Right lobe of liver (tissue), 6 donors: ENCODE results near the gene PDE7B. TPM values are rescaled to one million over a fixed set of nuclear protein-coding genes. Genes with fewer than 3 reads are reported as not detected.
A peak's percentile ranks its signal among the peaks of the same experiment; 100 is the strongest.

ENCODE experiments used
- ATAC-seq, 4 donors: fragments of 200-7000 bp; cut with Tn5 transposase; one replicate each; pipeline ENCODE4 v1.9.1; 2020; ENCODE audit warnings: mild to moderate bottlenecking in 4 of 4, moderate library complexity in 4 of 4
- DNase-seq, 3 donors: peaks; one replicate each; pipeline ENCODE4 v3.0.0-alpha.2; 2020
- H3K27ac ChIP-seq, 3 donors: fragments of 200-600 bp; one replicate each; pipeline ENCODE4 v1.8.0; 2022
- H3K27me3 ChIP-seq, 2 donors: fragments of 200-600 bp; one replicate each; pipeline ENCODE4 v1.8.0; 2022
- H3K36me3 ChIP-seq, 4 donors: fragments of 200-600 bp; sonication (generic) in 1 of 4; one replicate each; pipeline versions ENCODE4 v1.5.1 to v1.8.0; 2017 to 2022; ENCODE audit warnings: control low read depth in 1 of 4
- H3K4me1 ChIP-seq, 4 donors: fragments of 200-600 bp; sonication (generic) in 1 of 4; one replicate each; pipeline versions ENCODE4 v1.5.1 to v1.8.0; 2017 to 2022; ENCODE audit warnings: control low read depth in 1 of 4
- H3K4me3 ChIP-seq, 3 donors: fragments of 200-600 bp; one replicate each; pipeline ENCODE4 v1.8.0; 2022
- H3K9me3 ChIP-seq, 4 donors: fragments of 200-600 bp; sonication (generic) in 1 of 4; one replicate each; pipeline versions ENCODE4 v1.5.1 to v1.8.0; 2017 to 2022; ENCODE audit warnings: control low read depth in 1 of 4
- CTCF ChIP-seq, 4 donors: fragments of 200-600 bp in 3 of 4; fragments of 450-650 bp in 1 of 4; IDR thresholded peaks; one replicate each; pipeline versions ENCODE4 v1.5.1 to v1.8.0; 2016 to 2022; ENCODE audit warnings: antibody characterized with exemption in 4 of 4, mild to moderate bottlenecking in 2 of 4
- POLR2A ChIP-seq: fragments of 450-650 bp; IDR thresholded peaks from one replicate; pipeline ENCODE4 v1.6.1; 2017; ENCODE audit warnings: antibody characterized with exemption, mild to moderate bottlenecking
- WGBS: methylation state at CpG from one replicate; pipeline ENCODE4 v1.1.6; 2018; ENCODE audit warnings: low coverage, low lambda C conversion rate; ENCODE audit not compliant: insufficient coverage; ENCODE audit errors: missing lambda C conversion rate; 5-methylcytosine and 5-hydroxymethylcytosine counted together
- intact Hi-C, 2 donors: fragments of 100-400 bp; cut with DNase I; formaldehyde crosslinking; loops; one replicate each; pipeline versions ENCODE4 v1.11.2 to v1.14.1; 2022
- total RNA-seq, 6 experiments: library from RNA; depleted of rRNA in 2 of 6; stranded (reverse); fragments of >200 nt in 2 of 6; fragmentation: NEBNext Ultra II Directional in 3 of 6; extraction: Animal tissue kit (Norgen Biotek cat#: 25700) in 3 of 6; gene quantifications; one replicate each; pipeline versions ENCODE4 v1.1.0 to v1.2.4, GENCODE V29; 2016 to 2023
- donor health status: DM: no; HTN: yes; CAD: no.
- donor health status: DM: no; HTN: no; CAD: no.
- donor health status: DM: no; HTN: no; CAD: no.
- donor health status: DM: no; HTN: yes; CAD: no.
- donor health status: DM: no; HTN: yes; CAD: no.

Gene PDE7B
- total RNA-seq, 6 experiments from 2014 or later, result 1.1 to 5.1 (median 1.9) TPM

DNA sequence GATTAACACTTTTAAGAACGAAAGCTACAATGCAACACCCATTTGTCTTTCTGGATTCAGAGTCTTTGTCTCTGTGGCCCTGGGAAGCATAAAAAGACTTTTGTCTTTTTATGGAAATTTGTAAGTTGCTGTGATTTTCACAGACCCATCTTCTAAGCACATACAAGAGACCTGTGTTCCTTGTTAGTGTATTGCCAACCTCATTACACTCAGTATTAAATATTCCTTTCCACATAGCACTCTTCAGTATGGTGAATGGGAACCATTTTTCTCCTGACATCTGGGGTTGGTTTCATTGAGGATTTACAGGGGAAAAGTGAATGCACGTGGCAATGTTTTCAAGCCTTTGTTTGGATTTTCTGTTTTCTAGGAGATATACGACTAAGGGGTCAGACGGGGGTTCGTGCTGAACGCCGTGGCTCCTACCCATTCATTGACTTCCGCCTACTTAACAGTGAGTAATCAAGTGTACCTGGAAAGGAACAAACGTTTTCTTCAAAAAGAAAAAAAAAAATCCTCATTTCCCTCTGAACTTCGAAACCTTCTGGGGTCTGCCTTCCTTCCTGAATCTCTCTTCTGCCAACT, 257.0 kb downstream of the PDE7B start:
- WGBS, result 59% methylated on average over 10 of the region's 10 CpGs
- Histone ChIP-seq H3K9me3 (no peaks in the 10 kb centered on the region), H3K4me3 (no peak overlapping the region), H3K4me1 (peaks cover 0 to 8% (median 4%) of the 10 kb centered on the region in 4 donors), H3K36me3 (no peaks in the 10 kb centered on the region), H3K27ac (no peak overlapping the region), H3K27me3 (no peaks in the 10 kb centered on the region)
- TF ChIP-seq CTCF (IDR thresholded peaks at IDR 0.05) (no peak), POLR2A (no peak)
- peak in 1 of 4 donors; percentile 20 for ATAC-seq
- DNase-seq, result no peak
- intact Hi-C loops, result no loop called here

DNA sequence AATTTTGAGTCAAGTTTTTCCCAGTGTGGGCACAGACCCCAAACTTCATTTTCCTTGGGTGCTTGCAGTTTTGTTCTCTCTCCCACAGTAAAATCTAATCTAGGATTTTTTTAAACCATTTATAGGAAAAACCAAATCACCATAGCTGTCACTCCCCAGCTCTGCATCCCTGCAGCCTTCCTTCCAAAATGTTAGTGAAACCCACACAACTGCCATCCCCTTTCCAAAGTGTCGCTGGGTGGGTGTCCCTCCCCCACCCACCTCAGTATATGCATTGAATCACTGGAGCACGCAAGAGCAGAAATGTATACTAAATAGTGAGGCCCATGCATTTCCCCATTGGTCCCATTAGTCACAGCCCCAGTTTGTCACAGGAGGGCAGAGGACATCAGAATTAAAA, 260.3 kb downstream of the PDE7B start:
- 100% methylated on average over 1 of the region's 2 CpGs for WGBS
- H3K4me1 ChIP-seq, result no peaks in the 10 kb centered on the region

DNA sequence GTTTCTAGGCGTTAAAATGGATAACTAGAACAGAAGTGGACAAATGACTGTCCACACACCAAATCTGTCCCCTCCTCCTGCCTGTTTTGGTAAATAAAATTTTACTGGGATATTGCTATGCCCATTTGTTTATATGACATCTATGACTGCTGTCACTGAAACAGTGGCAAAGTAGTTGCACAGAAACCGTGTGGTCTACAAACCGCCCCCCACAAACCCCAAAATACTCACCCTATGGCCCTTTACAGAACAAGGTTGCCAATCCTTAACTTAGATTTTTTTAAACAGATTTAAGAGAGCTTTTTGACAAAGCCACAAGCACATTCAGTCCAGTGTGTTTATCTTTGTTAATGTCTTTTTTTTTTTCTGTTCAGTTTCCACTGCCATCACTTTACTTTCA, 260.8 kb downstream of the PDE7B start:
- no peaks in the 10 kb centered on the region for H3K27me3 ChIP-seq
- H3K4me3 ChIP-seq, result no peak overlapping the region
- no peak overlapping the region for H3K27ac ChIP-seq
- no peaks in the 10 kb centered on the region for H3K36me3 ChIP-seq
- ATAC-seq, result no peak
- WGBS, result 59% methylated on average over 3 of the region's 3 CpGs
- DNase-seq, result no peak
- H3K9me3 ChIP-seq, result no peaks in the 10 kb centered on the region
- TF ChIP-seq POLR2A, result no peak
- TF ChIP-seq CTCF (IDR thresholded peaks at IDR 0.05), result no peak
- H3K4me1 ChIP-seq, result no peaks in the 10 kb centered on the region
- intact Hi-C loops, result no loop called here

More for the DNA sequence above, 260.3 kb downstream of the PDE7B start:
- Histone ChIP-seq H3K36me3 (no peaks in the 10 kb centered on the region), H3K27ac (no peak overlapping the region), H3K4me3 (no peak overlapping the region), H3K27me3 (no peaks in the 10 kb centered on the region), H3K9me3 (no peaks in the 10 kb centered on the region)
- ATAC-seq (no peak), DNase-seq (no peak)
- intact Hi-C loops, result no loop called here
- TF ChIP-seq POLR2A, result no peak
- TF ChIP-seq CTCF (IDR thresholded peaks at IDR 0.05), result no peak

GRCh38 chr6:136113736-136114173, 262.3 kb downstream of the PDE7B start:
- Histone ChIP-seq H3K36me3 (no peaks in the 10 kb centered on the region), H3K4me1 (no peaks in the 10 kb centered on the region), H3K9me3 (no peaks in the 10 kb centered on the region), H3K27ac (no peak overlapping the region), H3K4me3 (no peak overlapping the region), H3K27me3 (no peaks in the 10 kb centered on the region)
- ATAC-seq (peak; percentile 76 to 90 (median 82)), DNase-seq (no peak)
- TF ChIP-seq CTCF (IDR thresholded peaks at IDR 0.05) (no peak), POLR2A (no peak)
- 34% methylated on average over 5 of the region's 5 CpGs for WGBS
- intact Hi-C loops, result no loop called here
